GM12878 (cell line): Measurements from ENCODE around the gene PASK. TPM values are rescaled to one million over a fixed set of nuclear protein-coding genes. Genes with fewer than 3 reads are reported as not detected.
A peak's percentile ranks its signal among the peaks of the same experiment; 100 is the strongest.

Experiments
- CHD4 ChIP-seq: fragments of 200-600 bp; sonication (generic); IDR thresholded peaks from 2 replicates; pipeline ENCODE4 v1.6.1; 2016; ENCODE audit warnings: mild to moderate bottlenecking
- CREM ChIP-seq: IDR thresholded peaks from 2 replicates; pipeline ENCODE4 v1.6.1; 2014; ENCODE audit warnings: antibody characterized with exemption, low read depth
- ESRRA ChIP-seq: IDR thresholded peaks from 2 replicates; pipeline ENCODE4 v1.6.1; 2012; ENCODE audit warnings: mild to moderate bottlenecking, low read length, improper control_type of control experiment
- EZH2 ChIP-seq: IDR thresholded peaks from 2 replicates; pipeline ENCODE4 v1.6.1; 2012; ENCODE audit warnings: low read depth, mild to moderate bottlenecking, control low read depth, inconsistent platforms, low read length, borderline replicate concordance; ENCODE audit not compliant: control insufficient read depth
- GATAD2B ChIP-seq: fragments of 450-650 bp; conservative IDR thresholded peaks from 2 replicates; pipeline ENCODE4 v1.6.1; 2017; ENCODE audit warnings: low read depth, mild to moderate bottlenecking, moderate library complexity
- HDAC2 ChIP-seq: fragments of 200-600 bp; sonication (generic); IDR thresholded peaks from 2 replicates; pipeline ENCODE4 v1.6.1; 2017
- IKZF2 ChIP-seq, 2 experiments: fragments of 450-650 bp; IDR thresholded peaks; 2 replicates each; pipeline ENCODE4 v1.6.1; 2017; ENCODE audit warnings: mild to moderate bottlenecking in 2 of 2, moderate library complexity in 2 of 2
- IRF4 ChIP-seq: IDR thresholded peaks from 2 replicates; pipeline ENCODE4 v1.6.1; 2011; ENCODE audit warnings: low read depth, low read length
- MEF2A ChIP-seq: IDR thresholded peaks from 2 replicates; pipeline ENCODE4 v1.6.1; 2011; ENCODE audit warnings: low read depth, mild to moderate bottlenecking, low read length, moderate library complexity; ENCODE audit not compliant: insufficient read depth
- MYC ChIP-seq: IDR thresholded peaks from 2 replicates; pipeline ENCODE4 v1.6.1; 2011; ENCODE audit warnings: mild to moderate bottlenecking, low read length, moderate library complexity, inconsistent platforms; ENCODE audit not compliant: insufficient read depth, insufficient replicate concordance, insufficient read length, severe bottlenecking
- PML ChIP-seq: IDR thresholded peaks from 2 replicates; pipeline ENCODE4 v1.6.1; 2012; ENCODE audit warnings: low read length, inconsistent platforms
- RAD51 ChIP-seq: fragments of 450-650 bp; IDR thresholded peaks from 2 replicates; pipeline ENCODE4 v1.6.1; 2016; ENCODE audit warnings: moderate library complexity, mild to moderate bottlenecking, inconsistent platforms
- RCOR1 ChIP-seq: conservative IDR thresholded peaks from 2 replicates; pipeline ENCODE4 v1.6.1; 2012; ENCODE audit warnings: low read depth, low read length, improper control_type of control experiment
- SIN3A ChIP-seq: IDR thresholded peaks from 2 replicates; pipeline ENCODE4 v1.6.1; 2012; ENCODE audit warnings: low read depth, low read length, improper control_type of control experiment
- SIX5 ChIP-seq: IDR thresholded peaks from 2 replicates; pipeline ENCODE4 v1.6.1; 2011; ENCODE audit warnings: mild to moderate bottlenecking, low read depth, low read length, moderate library complexity; ENCODE audit not compliant: severe bottlenecking
- SUPT20H ChIP-seq: IDR thresholded peaks from 2 replicates; pipeline ENCODE4 v1.6.1; 2011; ENCODE audit warnings: low read depth, mild to moderate bottlenecking, low read length, moderate library complexity, borderline replicate concordance; ENCODE audit not compliant: control insufficient read depth
- TCF12 ChIP-seq: IDR thresholded peaks from 2 replicates; pipeline ENCODE4 v1.6.1; 2011; ENCODE audit warnings: low read depth, mild to moderate bottlenecking, low read length
- TCF7 ChIP-seq: IDR thresholded peaks from 2 replicates; pipeline ENCODE4 v1.6.1; 2014; ENCODE audit warnings: antibody characterized with exemption, borderline replicate concordance
- ZNF274 ChIP-seq: IDR thresholded peaks from one replicate; pipeline ENCODE4 v1.8.0; 2011; ENCODE audit not compliant: insufficient read length, insufficient read depth
- polyA plus RNA-seq, 11 experiments: library from polyadenylated mRNA; depleted of rRNA in 4 of 11; unstranded in 6 of 11; stranded (reverse) in 5 of 11; fragments of >200 nt; fragmentation: Nextera tagmentation in 4 of 11; fragmentation: Illumina TruSeq in 1 of 11; extraction: Ambion mirVana in 4 of 11; extraction: Trizol in 1 of 11; gene quantifications; 1 replicate in 1 of 11; 2 replicates in 10 of 11; pipeline versions ENCODE4 v1.2.1 to v1.2.3, GENCODE V29; 2011 to 2016; ENCODE audit warnings: inconsistent platforms in 2 of 11, missing spikeins in 2 of 11, low read depth in 1 of 11
- total RNA-seq, 4 experiments: library from RNA; depleted of rRNA in 3 of 4; stranded (reverse); fragments of >200 nt in 3 of 4; fragmentation: Illumina TruSeq in 1 of 4; extraction: Trizol in 1 of 4; gene quantifications; 2 replicates each; pipeline versions ENCODE4 v1.2.1 to v1.2.3, GENCODE V29; 2013 to 2021
- TF ChIP-seq, protein P1 (sequence below): fragments of 450-650 bp; IDR thresholded peaks from 2 replicates; pipeline ENCODE4 v1.6.1; 2017; ENCODE audit warnings: antibody characterized with exemption, mild to moderate bottlenecking, moderate library complexity
- TF ChIP-seq, protein P2 (sequence below): fragments of 450-650 bp; formaldehyde crosslinking; IDR thresholded peaks from 2 replicates; pipeline ENCODE4 v1.4.0; 2020; ENCODE audit warnings: mild to moderate bottlenecking, moderate library complexity
- TF ChIP-seq, protein P3 (sequence below): IDR thresholded peaks from 2 replicates; pipeline ENCODE4 v1.6.1; 2011; ENCODE audit warnings: borderline replicate concordance, low read depth, mild to moderate bottlenecking, moderate library complexity, low read length; ENCODE audit not compliant: insufficient read depth, poor library complexity, severe bottlenecking
- TF ChIP-seq, protein P4 (sequence below): fragments of 450-650 bp; IDR thresholded peaks from 2 replicates; pipeline ENCODE4 v1.6.1; 2017; ENCODE audit warnings: borderline replicate concordance

PASK gene
- total and polyA plus RNA-seq, 10 of the 15 experiments (the other 5 are each of a cell fraction or from before 2014, with no cell fraction given), result 9.6 to 62.2 (median 28.5) TPM

DNA sequence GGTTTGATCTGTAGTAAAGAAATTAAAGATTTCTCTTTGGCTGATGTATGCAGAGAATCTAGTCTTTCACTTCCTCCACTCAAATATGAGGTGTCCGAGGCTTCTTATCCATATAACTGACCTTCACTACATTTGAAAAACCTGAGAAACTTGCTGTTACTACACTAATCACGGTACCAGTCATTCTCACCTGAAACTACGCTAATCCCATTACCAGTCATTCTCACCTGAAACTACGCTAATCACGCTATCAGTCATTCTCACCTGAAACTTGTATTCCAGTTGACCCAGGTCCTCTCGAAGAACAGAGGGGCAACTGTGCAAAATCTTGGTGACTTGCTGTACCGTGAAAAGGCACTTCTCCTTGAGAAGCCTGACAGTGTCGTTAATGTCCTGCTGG is 52.3 kb downstream of the PASK start (continued):
- TF ChIP-seq, protein P1, sequence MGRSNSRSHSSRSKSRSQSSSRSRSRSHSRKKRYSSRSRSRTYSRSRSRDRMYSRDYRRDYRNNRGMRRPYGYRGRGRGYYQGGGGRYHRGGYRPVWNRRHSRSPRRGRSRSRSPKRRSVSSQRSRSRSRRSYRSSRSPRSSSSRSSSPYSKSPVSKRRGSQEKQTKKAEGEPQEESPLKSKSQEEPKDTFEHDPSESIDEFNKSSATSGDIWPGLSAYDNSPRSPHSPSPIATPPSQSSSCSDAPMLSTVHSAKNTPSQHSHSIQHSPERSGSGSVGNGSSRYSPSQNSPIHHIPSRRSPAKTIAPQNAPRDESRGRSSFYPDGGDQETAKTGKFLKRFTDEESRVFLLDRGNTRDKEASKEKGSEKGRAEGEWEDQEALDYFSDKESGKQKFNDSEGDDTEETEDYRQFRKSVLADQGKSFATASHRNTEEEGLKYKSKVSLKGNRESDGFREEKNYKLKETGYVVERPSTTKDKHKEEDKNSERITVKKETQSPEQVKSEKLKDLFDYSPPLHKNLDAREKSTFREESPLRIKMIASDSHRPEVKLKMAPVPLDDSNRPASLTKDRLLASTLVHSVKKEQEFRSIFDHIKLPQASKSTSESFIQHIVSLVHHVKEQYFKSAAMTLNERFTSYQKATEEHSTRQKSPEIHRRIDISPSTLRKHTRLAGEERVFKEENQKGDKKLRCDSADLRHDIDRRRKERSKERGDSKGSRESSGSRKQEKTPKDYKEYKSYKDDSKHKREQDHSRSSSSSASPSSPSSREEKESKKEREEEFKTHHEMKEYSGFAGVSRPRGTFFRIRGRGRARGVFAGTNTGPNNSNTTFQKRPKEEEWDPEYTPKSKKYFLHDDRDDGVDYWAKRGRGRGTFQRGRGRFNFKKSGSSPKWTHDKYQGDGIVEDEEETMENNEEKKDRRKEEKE, result no peak
- TF ChIP-seq, protein P2, sequence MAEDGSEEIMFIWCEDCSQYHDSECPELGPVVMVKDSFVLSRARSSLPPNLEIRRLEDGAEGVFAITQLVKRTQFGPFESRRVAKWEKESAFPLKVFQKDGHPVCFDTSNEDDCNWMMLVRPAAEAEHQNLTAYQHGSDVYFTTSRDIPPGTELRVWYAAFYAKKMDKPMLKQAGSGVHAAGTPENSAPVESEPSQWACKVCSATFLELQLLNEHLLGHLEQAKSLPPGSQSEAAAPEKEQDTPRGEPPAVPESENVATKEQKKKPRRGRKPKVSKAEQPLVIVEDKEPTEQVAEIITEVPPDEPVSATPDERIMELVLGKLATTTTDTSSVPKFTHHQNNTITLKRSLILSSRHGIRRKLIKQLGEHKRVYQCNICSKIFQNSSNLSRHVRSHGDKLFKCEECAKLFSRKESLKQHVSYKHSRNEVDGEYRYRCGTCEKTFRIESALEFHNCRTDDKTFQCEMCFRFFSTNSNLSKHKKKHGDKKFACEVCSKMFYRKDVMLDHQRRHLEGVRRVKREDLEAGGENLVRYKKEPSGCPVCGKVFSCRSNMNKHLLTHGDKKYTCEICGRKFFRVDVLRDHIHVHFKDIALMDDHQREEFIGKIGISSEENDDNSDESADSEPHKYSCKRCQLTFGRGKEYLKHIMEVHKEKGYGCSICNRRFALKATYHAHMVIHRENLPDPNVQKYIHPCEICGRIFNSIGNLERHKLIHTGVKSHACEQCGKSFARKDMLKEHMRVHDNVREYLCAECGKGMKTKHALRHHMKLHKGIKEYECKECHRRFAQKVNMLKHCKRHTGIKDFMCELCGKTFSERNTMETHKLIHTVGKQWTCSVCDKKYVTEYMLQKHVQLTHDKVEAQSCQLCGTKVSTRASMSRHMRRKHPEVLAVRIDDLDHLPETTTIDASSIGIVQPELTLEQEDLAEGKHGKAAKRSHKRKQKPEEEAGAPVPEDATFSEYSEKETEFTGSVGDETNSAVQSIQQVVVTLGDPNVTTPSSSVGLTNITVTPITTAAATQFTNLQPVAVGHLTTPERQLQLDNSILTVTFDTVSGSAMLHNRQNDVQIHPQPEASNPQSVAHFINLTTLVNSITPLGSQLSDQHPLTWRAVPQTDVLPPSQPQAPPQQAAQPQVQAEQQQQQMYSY, result no peak
- no peak for TF ChIP-seq RCOR1
- TF ChIP-seq ZNF274, result no peak
- peak; percentile 86 to 91 for TF ChIP-seq IKZF2 (IDR thresholded peaks at IDR 0.05)
- TF ChIP-seq HDAC2, result no peak
- peak; percentile 89 for TF ChIP-seq CREM
- TF ChIP-seq, protein P3, sequence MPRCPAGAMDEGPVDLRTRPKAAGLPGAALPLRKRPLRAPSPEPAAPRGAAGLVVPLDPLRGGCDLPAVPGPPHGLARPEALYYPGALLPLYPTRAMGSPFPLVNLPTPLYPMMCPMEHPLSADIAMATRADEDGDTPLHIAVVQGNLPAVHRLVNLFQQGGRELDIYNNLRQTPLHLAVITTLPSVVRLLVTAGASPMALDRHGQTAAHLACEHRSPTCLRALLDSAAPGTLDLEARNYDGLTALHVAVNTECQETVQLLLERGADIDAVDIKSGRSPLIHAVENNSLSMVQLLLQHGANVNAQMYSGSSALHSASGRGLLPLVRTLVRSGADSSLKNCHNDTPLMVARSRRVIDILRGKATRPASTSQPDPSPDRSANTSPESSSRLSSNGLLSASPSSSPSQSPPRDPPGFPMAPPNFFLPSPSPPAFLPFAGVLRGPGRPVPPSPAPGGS, result peak; percentile 56
- TF ChIP-seq ESRRA, result no peak
- TF ChIP-seq SUPT20H, result no peak
- no peak for TF ChIP-seq CHD4
- no peak for TF ChIP-seq PML
- peak; percentile 46; the same call in 1 of the 2 replicates for TF ChIP-seq GATAD2B
- peak; percentile 95 for TF ChIP-seq IRF4
- TF ChIP-seq EZH2, result no peak
- TF ChIP-seq TCF7, result no peak
- TF ChIP-seq RAD51, result no peak
- TF ChIP-seq, protein P4, sequence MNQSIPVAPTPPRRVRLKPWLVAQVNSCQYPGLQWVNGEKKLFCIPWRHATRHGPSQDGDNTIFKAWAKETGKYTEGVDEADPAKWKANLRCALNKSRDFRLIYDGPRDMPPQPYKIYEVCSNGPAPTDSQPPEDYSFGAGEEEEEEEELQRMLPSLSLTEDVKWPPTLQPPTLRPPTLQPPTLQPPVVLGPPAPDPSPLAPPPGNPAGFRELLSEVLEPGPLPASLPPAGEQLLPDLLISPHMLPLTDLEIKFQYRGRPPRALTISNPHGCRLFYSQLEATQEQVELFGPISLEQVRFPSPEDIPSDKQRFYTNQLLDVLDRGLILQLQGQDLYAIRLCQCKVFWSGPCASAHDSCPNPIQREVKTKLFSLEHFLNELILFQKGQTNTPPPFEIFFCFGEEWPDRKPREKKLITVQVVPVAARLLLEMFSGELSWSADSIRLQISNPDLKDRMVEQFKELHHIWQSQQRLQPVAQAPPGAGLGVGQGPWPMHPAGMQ, result no peak
- TF ChIP-seq MEF2A, result no peak
- TF ChIP-seq TCF12, result no peak
- no peak for TF ChIP-seq SIX5
- TF ChIP-seq SIN3A, result no peak
- no peak for TF ChIP-seq MYC
